Activated CD8-positive, alpha-beta memory T cell treated with anti-CD3 and anti-CD28 coated beads for 36 hours (primary cell): Measurements from ENCODE around the gene CPD. TPM values are rescaled to one million over a fixed set of nuclear protein-coding genes. Genes with fewer than 3 reads are reported as not detected.
"Not testable (repeated sequence)": the region's sequence is repeated elsewhere in the genome, so short reads cannot be mapped to it uniquely, and the experiment has no call there.

Experiments used
- CTCF ChIA-PET: fragments of 350-600 bp; sonication (Branson Sonifier 250); formaldehyde crosslinking; loops from one replicate; lab custom pipeline; 2021; ENCODE audit warnings: antibody characterized with exemption; lab: Charles Lee
- POLR2A ChIA-PET: fragments of 350-600 bp; sonication (Branson Sonifier 250); formaldehyde crosslinking; loops from one replicate; lab custom pipeline; 2021; ENCODE audit warnings: antibody characterized with exemption; lab: Charles Lee
- total RNA-seq, 2 experiments: library from RNA; stranded (reverse); gene quantifications; one replicate each; pipeline ENCODE4 v1.2.3, GENCODE V29; 2021

CPD gene
- total RNA-seq = 10 to 100 TPM; 27.4 to 29.8 TPM

DNA sequence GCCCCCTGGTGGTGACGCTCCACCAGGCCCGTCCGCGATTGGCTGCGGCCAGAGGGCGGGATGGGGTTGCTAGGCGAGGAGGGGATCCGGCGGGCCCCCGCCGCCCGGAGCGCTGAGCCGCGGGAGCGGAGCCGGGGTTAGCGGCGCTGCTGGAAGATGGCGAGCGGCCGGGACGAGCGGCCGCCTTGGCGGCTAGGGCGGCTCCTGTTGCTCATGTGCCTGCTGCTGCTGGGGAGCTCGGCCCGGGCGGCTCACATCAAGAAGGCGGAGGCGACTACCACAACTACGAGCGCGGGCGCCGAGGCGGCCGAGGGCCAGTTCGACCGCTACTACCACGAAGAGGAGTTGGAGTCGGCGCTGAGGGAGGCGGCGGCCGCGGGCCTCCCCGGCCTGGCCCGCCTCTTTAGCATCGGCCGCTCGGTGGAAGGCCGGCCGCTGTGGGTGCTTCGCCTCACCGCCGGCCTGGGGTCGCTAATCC, at the start of gene CPD:
TSS of gene CPD (plus strand) at position 103 of the 478 bp plus-strand sequence. CDS start at position 157, 54 bp downstream.
- CTCF ChIA-PET = interaction anchor here (1.6 to 2.1 kb wide), 3 partner anchors 13 to 39 kb away, joined by 4 to 9 read pairs (median 5); no protein-coding TSS in a partner anchor
- POLR2A ChIA-PET = interaction anchor here (0.6 to 1.0 kb wide), 3 partner anchors 87 to 179 kb away, joined by 3 read pairs; no protein-coding TSS in a partner anchor

DNA sequence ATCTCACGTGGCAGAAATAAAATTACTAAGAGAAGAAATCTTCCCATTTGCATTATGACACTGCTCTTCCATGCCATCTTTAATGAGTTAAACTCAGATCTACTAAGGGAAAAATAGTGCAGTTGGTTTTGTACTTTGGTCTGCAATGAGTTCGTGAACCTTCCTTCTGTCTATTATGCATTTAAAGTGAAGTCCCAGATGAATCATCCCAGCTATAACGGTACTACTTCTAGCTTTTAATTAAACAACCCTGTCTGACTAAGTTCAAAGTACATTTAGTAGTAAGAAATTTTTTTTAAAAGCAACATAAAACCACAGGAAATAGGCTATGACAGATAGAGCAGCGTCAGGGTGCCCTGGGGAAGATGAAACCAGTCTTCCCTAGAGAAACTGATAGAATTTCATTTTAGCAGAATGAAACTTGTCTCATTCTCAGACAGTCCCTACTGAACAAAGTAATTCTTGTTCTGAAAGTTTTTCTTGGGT, 46.6 kb upstream of the CPD start:
- CTCF ChIA-PET = interaction anchor here (0.7 kb wide), 1 partner anchor 34 kb away, joined by 3 read pairs; no protein-coding TSS in a partner anchor
- POLR2A ChIA-PET = interaction anchor here (1.0 kb wide), 2 partner anchors 8 to 32 kb away, joined by 5 to 8 read pairs; no protein-coding TSS in a partner anchor

DNA sequence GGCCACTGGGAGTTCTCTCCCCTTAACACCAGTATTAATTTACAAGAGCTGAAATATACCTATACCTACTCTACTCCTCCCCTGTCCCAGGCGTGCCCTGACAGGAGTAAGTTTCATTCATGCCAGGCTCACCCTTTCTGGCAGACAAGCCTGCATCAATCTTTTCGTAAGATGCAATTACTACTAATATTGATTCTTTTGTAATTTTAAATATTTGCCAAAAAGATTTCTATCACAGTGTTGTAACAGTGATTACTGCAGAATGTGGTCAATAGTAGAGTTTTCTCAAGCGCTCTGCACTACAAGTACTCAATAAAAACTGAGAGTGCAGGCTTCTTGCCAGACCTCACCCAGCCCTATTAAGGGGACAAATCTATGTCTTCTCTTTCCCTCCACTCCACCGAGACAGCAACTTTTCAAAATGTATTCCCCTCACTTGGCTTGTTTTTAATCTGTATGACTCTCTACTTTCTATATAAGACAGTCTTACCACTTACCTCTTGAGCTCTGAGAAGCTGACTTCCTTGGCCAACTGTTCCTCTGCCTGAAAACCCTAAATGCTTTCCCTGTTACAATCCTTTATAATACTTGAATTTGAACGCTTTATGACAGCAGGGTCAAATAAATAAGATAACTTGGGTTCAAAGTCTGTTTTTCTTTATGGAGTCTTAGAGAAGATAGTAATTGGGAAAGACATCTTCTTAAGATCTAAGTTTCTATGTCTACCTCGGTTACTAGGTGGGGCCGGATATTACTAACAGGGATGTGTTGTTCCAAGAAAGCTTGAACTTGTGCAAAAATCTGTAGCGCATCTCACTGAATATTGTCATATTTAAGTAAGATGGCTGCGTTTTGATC, 45.0 kb upstream of the CPD start, which contains the start of gene TMIGD1:
TSS of gene TMIGD1 (minus strand) at position 555 of the 858 bp plus-strand sequence. CDS start 1,924 bp downstream, outside the sequence.
- ChIA-PET POLR2A (no interaction called here), CTCF (interaction anchor here (0.7 to 1.4 kb wide), 3 partner anchors 30 to 229 kb away, joined by 3 read pairs; no protein-coding TSS in a partner anchor)

DNA sequence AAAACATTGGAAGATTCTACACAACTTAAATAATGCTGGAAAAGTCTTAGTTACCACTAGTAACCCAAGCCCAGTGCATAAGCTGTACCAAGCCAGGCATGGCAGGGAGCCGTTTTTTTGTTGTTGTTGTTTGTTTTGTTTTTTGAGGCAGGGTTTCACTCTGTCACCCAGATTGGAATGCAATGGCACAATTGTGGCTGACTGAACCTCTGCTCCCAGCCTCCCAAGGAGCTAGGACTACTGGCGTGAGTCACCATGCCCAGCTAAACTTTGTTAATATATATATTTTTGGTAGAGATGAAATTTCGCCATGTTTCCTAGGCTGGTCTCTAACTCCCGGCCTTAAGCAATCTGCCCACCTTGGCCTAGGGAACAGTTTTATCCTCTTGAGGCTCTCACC, 44.3 kb upstream of the CPD start:
- CTCF ChIA-PET = interaction anchor here (0.8 to 3.1 kb wide), 5 partner anchors 11 to 230 kb away, joined by 3 to 22 read pairs (median 8); no protein-coding TSS in a partner anchor
- POLR2A ChIA-PET = no interaction called here

DNA sequence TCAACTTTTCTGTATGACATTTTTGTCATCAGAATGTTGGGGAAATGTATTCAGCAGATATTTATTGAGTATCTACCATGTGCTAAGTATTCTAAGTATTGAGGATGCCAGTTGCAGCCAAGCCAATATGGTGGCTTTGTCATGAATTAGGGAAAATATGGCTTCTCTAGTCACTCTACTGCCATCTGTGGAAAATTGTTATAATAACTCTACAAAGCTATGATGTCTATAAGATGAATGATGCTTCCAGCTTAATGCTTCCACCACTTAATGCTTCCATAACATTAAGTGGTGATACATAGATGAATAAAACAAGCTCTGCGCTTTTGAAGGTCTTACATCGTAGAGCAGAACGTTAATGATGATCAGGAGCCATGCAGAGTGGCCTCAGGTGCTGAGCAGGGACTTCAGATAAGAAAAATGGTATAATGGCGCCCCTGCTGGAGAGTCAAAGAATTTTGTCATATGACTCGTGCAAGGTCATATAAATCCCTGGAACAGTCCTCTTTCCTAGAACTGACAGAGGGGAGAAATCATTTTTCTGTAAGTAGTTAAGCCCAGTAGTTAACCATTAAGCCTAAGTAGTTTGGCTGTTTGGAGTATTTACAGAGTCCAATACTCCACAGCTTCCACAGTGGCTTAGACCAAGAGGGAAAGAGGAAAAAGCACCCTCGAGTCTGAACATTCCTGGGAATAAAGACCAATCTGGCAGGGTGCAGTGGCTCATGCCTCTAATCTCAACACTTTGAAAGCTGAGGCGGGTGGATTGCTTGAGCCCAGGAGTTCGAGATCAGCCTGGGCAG, 42.2 kb upstream of the CPD start:
- POLR2A ChIA-PET = interaction anchor here (0.6 to 1.1 kb wide), 2 partner anchors 45 to 1044 kb away, joined by 5 to 8 read pairs; partner anchors contain the start of gene BLMH
- CTCF ChIA-PET = interaction anchor here (0.5 to 3.1 kb wide), 23 partner anchors 9 to 1056 kb away, joined by 3 to 28 read pairs (median 4); partner anchors contain the start of genes BLMH and GOSR1

DNA sequence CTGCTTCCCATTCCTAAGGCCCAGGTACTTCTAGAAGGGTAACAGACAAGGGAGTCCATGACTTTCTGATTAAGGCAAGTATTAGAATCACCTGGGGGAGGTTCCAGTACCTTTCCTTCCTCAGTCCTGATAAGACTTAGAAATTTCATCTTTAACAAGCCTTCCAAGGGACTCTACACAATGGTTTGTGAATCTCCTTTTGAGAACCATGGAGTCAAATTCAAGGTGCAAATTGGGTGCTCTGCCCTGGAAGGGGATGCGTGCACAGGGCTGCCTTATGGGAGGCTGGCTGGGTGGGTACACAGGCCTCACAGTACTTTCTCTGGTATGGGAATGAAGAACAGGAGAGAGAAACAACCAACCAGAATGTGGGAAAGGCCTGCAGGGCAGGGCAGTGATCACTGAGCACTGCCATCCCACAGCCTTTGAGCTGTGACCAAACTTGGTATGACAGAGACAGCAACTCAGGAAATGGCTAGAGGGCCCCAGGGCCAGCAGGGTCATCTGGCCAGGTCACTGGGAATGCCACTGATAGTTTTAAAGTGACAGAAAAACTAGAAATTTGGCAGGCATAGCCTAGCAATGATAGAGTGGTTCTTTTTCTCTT, 41.2 kb upstream of the CPD start:
- ChIA-PET POLR2A (no interaction called here), CTCF (interaction anchor here (0.7 to 3.1 kb wide), 14 partner anchors 8 to 232 kb away, joined by 3 to 28 read pairs (median 6); partner anchors contain the start of genes BLMH and GOSR1)

DNA sequence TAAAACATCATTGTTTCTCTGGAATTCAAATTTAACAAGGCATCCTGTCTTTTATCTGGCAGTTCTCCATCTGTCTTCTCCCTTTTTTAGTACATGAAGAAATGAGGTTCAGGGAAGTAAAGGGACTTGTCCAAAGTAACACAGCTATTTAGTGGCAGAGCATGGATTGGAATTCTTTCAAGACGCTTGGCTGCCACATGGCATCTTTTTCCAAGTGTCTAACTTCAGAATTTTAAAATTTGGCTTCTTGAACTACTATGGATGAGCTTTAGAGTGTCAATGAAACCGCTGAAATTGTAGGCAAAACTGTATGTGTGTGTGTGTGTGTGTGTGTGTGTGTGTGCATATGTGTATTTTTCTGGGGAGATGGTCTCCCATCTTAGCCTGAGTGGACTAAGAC, 39.6 kb upstream of the CPD start:
- ChIA-PET POLR2A (no interaction called here), CTCF (interaction anchor here (0.6 to 2.2 kb wide), 6 partner anchors 9 to 431 kb away, joined by 3 to 9 read pairs (median 3); partner anchors contain the start of gene CPD)

DNA sequence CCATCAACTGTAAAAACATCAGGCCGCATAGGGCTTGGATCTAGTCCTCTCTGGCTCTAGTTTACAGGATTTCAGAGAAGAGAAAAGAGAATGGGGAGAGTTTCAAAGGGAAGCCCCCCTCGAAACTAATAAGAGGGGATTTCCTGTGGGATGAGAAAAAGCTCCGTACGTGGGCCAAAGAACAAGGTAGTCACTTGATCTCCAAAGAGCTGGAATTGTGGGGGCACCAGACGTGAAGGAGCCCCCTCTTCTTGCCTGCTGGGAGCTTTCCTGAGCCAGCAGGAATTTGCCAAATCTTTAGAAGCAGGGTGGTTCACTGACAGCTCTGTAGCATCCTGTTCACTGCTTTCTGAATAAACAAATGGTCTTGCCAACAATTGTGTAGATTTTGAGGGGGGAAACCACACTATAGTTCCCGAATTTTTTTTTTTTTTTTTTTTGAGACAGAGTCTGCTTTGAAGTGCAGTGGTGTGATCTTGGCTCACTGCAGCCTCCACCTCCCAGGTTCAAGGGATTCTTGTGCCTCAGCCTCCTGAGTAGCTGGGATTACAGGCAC, 37.8 kb upstream of the CPD start:
- POLR2A ChIA-PET = no interaction called here
- CTCF ChIA-PET = interaction anchor here (0.7 to 2.2 kb wide), 11 partner anchors 11 to 236 kb away, joined by 3 to 9 read pairs (median 4); partner anchors contain the start of genes CPD and GOSR1

DNA sequence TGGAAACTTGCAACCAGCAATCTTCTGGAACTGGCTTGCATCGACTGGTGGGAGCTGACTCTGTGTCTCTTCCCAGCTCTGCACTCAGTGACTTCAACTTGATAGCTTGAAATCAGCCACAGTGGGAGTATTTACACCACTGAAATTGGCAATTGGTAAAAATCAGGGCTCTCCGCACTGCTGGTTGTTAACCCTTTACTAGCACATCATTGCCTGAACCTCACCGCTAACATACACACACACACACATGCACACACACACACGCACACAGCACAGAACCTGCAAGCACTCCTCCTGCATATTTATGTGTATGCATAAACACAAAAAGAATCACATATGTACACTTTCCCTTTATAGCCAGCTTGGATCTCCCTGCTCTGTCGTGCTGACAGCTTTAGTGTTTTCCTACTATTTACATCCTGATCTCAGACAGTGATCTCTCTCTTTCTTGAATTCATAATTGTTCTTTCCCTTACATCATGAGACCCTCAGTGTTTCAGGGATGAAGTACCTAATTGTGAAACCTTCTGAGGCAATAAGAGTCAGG, 37.0 kb upstream of the CPD start:
- CTCF ChIA-PET = interaction anchor here (0.7 to 1.8 kb wide), 8 partner anchors 20 to 237 kb away, joined by 3 to 6 read pairs (median 4); partner anchors contain the start of gene GOSR1
- POLR2A ChIA-PET = no interaction called here

DNA sequence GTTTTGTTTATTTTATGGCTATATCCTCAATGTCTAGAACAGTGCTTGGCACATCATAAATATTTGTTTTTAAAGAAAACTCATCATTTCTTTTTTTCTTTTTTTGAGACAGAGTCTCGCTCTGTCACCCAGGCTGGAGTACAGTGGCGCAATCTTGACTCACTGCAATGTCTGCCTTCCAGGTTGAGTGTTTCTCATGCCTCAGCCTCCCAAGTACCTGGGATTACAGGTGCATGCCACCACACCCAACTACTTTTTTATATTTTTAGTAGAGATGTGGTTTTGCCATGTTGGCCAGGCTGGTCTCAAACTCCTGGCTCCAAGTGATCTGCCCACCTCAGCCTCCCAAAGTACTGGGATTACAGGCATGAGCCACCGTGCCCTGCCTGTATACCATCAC, 35.5 kb upstream of the CPD start:
- CTCF ChIA-PET, POLR2A ChIA-PET: not testable (repeated sequence)

DNA sequence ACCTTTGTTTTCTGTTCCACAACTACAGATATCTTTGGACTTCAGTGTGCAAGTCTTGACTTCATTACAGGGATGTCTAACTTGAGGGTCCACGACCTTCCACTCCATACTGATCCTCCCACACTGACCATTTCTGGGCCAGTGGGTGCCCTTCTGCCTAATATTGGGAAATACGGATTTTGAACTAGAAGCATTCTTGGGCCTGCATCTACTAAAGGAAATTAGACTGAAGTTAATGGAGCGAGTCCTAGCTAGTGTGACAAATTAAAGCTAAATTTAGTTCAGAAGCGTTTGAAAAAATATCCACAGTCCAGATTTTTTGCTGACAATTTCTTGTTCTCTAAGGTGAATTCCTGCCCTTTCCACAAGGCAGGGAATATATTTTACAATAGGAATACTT, 34.9 kb upstream of the CPD start:
- CTCF ChIA-PET = no interaction called here
- POLR2A ChIA-PET = no interaction called here

DNA sequence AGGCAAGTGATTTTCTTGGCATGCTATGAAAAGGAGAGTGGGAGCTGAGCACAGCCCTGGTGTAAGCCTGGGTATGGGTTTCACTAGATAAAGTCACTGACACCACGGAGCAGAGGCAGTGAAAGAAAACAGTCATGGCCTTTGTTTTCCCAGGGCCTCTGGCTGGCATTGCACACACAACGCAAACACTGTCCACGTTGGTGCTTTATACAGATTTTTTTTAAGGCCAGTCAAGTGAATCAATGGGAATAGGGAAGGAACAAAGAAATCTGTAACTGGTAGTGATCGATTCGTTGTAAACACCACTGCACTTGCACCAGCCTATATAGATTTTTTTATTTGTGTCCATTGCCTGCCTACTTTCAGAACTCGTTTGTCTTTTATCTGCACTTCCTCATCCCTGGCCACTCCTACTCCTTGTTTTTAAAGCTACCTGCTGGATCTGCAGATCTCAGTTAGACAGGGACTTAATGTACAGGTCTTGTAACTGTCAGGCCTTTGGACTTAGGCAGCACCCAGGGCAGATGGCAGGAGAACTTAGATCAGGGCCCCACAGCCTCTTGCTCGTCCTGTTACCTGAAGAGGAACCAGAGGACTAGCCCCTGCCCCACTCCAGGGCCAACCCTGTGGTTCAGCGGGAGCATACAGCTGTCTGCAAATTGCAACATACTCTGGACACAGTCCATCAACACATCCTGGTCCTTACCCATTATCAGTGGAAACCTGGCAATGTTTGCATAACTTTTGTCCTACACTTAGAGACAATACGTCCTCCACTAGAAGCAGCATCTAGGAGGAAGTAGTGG, 34.2 kb upstream of the CPD start:
- CTCF ChIA-PET = interaction anchor here (0.9 to 2.4 kb wide), 3 partner anchors 8 to 150 kb away, joined by 3 to 12 read pairs (median 5); no protein-coding TSS in a partner anchor
- POLR2A ChIA-PET = interaction anchor here (0.5 kb wide), 1 partner anchor 167 kb away, joined by 4 read pairs; no protein-coding TSS in a partner anchor

DNA sequence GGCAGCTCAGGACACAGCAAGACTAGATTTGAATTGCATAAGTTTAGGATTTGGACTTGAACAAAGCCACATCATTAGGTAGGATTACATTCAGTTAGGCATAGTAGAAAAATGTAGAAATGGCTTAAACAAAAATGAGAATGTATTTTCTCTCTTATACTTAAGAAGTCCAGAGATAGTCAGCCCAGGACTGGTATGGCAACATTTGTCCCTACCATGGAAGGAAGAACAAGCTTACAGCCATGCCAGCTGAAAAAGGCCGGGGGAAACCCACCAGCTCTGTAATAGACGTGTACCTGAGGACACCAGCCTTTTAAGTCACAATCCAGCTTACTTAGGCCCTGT, 33.7 kb upstream of the CPD start:
- ChIA-PET POLR2A (interaction anchor here (0.5 kb wide), 1 partner anchor 49 kb away, joined by 3 read pairs; no protein-coding TSS in a partner anchor), CTCF (interaction anchor here (0.9 to 2.4 kb wide), 3 partner anchors 8 to 149 kb away, joined by 3 to 12 read pairs (median 5); no protein-coding TSS in a partner anchor)

DNA sequence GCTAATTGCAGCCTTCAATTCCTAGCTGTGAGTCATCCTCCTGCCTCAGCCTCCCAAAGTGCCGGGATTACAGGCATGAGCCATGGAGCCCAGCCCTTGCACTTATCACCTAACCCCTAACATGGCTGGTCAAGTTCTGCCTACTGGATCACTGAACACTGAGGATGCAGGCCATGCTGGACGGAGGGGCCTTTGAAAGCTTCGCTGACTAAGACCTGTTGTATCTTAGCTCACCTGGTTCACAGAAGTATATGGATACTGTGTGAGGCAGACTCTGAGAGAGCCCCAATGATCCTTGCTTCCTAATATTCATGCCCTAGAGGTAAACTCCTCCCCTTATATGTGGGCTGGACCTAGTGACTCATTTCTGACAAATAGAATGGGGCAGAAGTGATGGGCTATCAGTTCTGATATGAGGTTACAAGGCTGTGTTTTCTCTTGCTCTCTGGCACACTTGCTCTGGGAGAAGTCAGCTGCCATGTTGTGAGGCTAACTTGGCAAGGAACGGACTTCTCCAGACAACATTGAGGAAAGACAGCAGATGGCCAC, 33.1 kb upstream of the CPD start:
- POLR2A ChIA-PET = interaction anchor here (0.5 kb wide), 1 partner anchor 50 kb away, joined by 3 read pairs; no protein-coding TSS in a partner anchor
- CTCF ChIA-PET = interaction anchor here (0.9 to 2.4 kb wide), 2 partner anchors 9 to 21 kb away, joined by 3 to 12 read pairs; no protein-coding TSS in a partner anchor

DNA sequence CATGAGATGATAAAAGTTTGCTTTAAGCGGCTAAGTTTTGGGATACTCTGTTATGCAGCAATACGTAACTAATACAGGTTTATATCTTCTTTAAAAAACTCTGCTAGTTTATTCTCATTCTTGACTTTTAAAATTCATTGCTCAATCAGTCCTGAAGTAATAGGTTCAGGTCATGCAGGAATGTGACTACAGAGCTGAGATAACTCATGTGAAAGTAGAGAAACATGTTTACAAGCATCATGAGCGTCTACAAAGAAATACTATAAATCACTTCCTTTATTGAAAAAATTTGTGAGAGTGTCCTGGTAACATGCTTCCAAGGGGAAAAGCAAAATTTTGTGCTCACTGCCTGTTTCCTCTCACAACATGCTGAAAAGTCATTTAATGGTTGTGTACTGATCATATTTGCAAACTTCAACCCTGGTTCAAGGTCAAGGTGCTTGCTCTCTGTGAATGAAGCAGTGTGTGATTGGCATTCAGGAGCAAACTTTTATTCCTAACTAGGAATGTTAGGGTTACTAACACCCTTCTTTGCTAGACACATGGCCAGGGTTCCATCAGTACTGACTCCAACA, 32.4 kb upstream of the CPD start:
- POLR2A ChIA-PET = no interaction called here

More for the DNA sequence above, 32.4 kb upstream of the CPD start:
- CTCF ChIA-PET = interaction anchor here (0.7 to 2.4 kb wide), 3 partner anchors 10 to 222 kb away, joined by 3 to 12 read pairs (median 4); no protein-coding TSS in a partner anchor
